ENCODE results near the gene OPN4. TPM values are rescaled to one million over a fixed set of nuclear protein-coding genes. Genes with fewer than 3 reads are reported as not detected.
A peak's percentile ranks its signal among the peaks of the same experiment; 100 is the strongest.

OPN4 gene
- total and polyA plus RNA-seq, 3 donors from 2014 or later = 0.19 TPM; not detected in 2

DNA sequence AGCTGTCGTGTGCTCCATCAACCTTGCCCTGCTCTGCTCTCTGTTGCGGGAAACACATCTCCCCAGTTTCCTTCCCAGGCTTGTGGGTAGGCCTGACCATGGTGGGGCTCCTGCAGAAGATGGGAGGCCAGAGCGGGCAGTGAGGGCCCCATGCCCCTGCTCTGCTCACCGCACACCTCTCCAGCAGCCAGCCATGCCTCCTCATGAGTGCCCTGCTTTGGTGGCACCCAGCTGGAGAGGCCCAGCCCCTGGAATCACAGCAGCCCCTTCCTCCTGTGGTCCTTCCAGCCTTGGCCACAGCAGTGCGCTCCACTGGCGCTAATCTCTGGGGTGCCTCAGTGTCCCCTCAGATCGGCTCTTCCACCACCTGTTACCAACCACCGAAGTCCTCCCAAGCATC is 4.2 kb upstream of the OPN4 start:
- 90 to 95% methylated on average over 8 of the region's 8 CpGs for WGBS, 2 donors

DNA sequence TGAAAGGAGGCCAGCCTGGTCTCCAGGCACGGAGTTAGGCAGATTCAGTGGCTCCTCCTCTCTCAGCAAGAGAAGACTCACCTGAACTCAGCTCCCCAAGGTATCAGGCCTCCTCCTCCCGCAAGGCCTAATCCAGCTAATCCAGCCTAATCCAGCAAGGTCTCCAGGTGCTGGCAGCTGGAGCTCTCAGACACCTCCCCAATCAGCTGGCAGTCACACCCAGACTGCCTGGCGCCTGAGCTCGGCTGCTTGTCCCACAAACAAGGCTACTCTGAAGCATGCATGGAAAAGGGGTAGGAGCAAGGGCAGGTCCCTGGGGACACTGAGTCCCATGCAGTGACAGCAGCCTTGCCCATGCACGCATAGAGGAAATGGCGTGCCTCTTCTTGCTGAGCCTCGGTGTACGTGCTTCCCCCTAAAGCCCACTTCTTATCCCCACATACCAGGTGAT is 3.3 kb upstream of the OPN4 start:
- Histone ChIP-seq H3K4me3 (no peak overlapping the region), H3K4me1 (peaks cover 12% of the 10 kb centered on the region), H3K36me3 (ENCODE audit: low read depth, missing control alignments) (no peaks in the 10 kb centered on the region), H3K27ac (no peak overlapping the region), H3K9me3 (no peaks in the 10 kb centered on the region), H3K27me3 (no peaks in the 10 kb centered on the region)
- intact Hi-C loops (cut with DNase I; ENCODE audit: low total_unique reads) = no loop called here
- no peak for DNase-seq
- TF ChIP-seq, protein P1, sequence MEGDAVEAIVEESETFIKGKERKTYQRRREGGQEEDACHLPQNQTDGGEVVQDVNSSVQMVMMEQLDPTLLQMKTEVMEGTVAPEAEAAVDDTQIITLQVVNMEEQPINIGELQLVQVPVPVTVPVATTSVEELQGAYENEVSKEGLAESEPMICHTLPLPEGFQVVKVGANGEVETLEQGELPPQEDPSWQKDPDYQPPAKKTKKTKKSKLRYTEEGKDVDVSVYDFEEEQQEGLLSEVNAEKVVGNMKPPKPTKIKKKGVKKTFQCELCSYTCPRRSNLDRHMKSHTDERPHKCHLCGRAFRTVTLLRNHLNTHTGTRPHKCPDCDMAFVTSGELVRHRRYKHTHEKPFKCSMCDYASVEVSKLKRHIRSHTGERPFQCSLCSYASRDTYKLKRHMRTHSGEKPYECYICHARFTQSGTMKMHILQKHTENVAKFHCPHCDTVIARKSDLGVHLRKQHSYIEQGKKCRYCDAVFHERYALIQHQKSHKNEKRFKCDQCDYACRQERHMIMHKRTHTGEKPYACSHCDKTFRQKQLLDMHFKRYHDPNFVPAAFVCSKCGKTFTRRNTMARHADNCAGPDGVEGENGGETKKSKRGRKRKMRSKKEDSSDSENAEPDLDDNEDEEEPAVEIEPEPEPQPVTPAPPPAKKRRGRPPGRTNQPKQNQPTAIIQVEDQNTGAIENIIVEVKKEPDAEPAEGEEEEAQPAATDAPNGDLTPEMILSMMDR (IDR thresholded peaks at IDR 0.05) = no peak
- no peak for TF ChIP-seq POLR2A (IDR thresholded peaks at IDR 0.05)
- 94 to 100% methylated on average over 5 to 8 of the region's 8 CpGs for WGBS, 2 donors

More for the DNA sequence above, 4.2 kb upstream of the OPN4 start:
- H3K4me3 ChIP-seq = no peak overlapping the region
- H3K36me3 ChIP-seq (ENCODE audit: low read depth, missing control alignments) = no peaks in the 10 kb centered on the region
- H3K9me3 ChIP-seq = no peaks in the 10 kb centered on the region
- peaks cover 12% of the 10 kb centered on the region for H3K4me1 ChIP-seq
- TF ChIP-seq POLR2A (IDR thresholded peaks at IDR 0.05) = no peak
- TF ChIP-seq, protein P1 (IDR thresholded peaks at IDR 0.05) = no peak
- intact Hi-C loops (cut with DNase I; ENCODE audit: low total_unique reads) = no loop called here
- H3K27me3 ChIP-seq = no peaks in the 10 kb centered on the region
- H3K27ac ChIP-seq = no peak overlapping the region
- DNase-seq = peak; percentile 0

DNA sequence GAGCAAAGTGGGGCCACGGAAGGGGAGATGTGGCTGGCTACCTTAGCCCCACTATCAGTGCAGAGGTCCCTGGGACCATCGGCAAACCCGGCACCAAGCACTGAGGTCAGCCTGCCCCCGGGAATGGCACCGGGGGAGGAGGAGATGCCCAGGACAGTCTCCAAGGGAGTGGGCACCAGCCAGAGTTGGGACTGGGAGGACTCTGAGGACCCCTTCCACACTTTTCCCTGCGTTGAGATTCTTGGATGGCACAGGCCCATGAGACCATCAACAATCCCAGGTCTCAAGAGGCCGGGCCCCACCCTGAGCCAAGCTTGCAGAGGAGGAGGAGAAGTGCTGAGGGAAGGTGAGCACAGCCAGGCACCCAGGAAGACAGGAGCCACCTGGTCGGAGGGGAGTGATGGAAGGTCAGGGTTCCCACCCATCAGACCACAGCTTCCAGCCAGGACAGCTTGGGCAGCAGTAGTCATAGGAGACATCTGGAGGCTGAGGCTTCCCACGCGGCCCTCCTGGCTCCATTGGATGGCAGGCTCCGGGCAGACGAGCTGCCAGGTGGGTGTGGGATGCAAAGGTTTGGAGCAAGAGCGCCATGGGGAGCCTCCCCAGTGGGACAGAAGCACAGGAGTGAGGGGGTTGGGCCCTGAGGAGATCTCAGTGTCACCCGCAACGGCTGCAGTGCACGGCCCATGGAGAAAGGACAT is 2.6 kb upstream of the OPN4 start:
- WGBS, 2 donors = 82 to 84% methylated on average over 8 to 16 of the region's 16 CpGs
- no peak overlapping the region for H3K4me3 ChIP-seq
- no peaks in the 10 kb centered on the region for H3K27me3 ChIP-seq
- intact Hi-C loops (cut with DNase I; ENCODE audit: low total_unique reads) = no loop called here
- H3K36me3 ChIP-seq (ENCODE audit: low read depth, missing control alignments) = no peaks in the 10 kb centered on the region
- H3K9me3 ChIP-seq = no peaks in the 10 kb centered on the region
- TF ChIP-seq, protein P1 (IDR thresholded peaks at IDR 0.05) = no peak
- no peak for TF ChIP-seq POLR2A (IDR thresholded peaks at IDR 0.05)
- DNase-seq = no peak
- H3K4me1 ChIP-seq = peaks cover 12% of the 10 kb centered on the region
- no peak overlapping the region for H3K27ac ChIP-seq

DNA sequence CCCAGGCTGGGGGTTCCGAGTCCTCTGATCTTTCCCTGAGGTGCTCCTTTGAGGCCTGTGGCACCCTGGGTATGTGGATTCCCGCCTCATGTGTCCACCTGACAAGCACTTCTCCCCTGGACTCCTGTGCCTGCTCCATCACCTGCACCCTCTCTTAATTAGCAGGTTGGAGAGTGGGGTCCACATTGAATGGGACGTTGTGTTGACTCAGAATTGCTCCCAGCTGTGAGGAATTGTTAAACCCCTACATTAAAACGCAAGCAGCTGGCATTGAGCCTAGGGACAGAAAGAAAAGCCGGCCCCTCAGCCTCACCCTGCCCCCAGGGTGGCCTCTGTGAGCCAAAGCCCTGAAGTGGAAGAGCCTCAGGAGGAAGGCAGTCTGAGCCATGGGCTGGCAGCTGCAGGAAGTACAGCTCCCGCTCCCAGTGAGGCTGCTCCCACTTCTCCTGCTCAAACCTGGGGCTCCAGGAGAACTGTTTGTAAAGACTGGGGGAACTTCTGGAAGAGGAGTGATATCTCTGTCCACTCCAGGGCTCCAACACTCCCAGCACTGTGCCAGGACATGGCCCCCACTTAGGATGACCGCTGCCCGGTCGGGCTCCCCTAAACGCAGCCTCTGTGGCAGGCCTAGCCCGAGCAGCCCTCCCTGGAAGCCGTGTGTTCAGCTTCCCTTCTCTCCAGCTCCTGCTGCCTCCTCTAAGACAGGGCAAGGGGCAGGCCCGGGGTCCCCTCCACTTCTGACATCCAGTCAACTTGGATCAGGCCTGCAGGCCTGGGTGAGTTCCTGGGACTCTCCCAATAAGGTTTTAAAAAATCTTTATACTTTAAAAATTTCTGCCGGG is 1.8 kb upstream of the OPN4 start:
- Histone ChIP-seq H3K27me3 (no peaks in the 10 kb centered on the region), H3K27ac (no peak overlapping the region), H3K4me1 (peaks cover 12% of the 10 kb centered on the region), H3K4me3 (no peak overlapping the region), H3K9me3 (no peaks in the 10 kb centered on the region), H3K36me3 (ENCODE audit: low read depth, missing control alignments) (no peaks in the 10 kb centered on the region)
- WGBS, 2 donors = 64 to 80% methylated on average over 7 to 14 of the region's 14 CpGs
- no peak for TF ChIP-seq POLR2A (IDR thresholded peaks at IDR 0.05)
- TF ChIP-seq, protein P1 (IDR thresholded peaks at IDR 0.05) = no peak
- no peak for DNase-seq
- intact Hi-C loops (cut with DNase I; ENCODE audit: low total_unique reads) = no loop called here

All from testis (tissue), 3 donors.